HG03159 (cell line): ENCODE results near the gene KDM6B.

Source experiments
- ATAC-seq: cut with Tn5 transposase; IDR thresholded peaks from one replicate; pipeline ENCODE4 v1.9.1; 2021; ENCODE audit warnings: mild to moderate bottlenecking, moderate library complexity; ENCODE audit not compliant: unreplicated experiment

KDM6B gene

GRCh38 chr17:7839190-7839875 lies 5.3 kb downstream of the KDM6B start:
- ATAC-seq, result no peak

GRCh38 chr17:7839876-7840261 lies 5.9 kb downstream of the KDM6B start:
- no peak for ATAC-seq

GRCh38 chr17:7840441-7840840 lies 6.4 kb downstream of the KDM6B start:
- no peak for ATAC-seq

- ATAC-seq, result no peak
These were observed 6.9 kb downstream of the KDM6B start for GRCh38 chr17:7840875-7841274.

- no peak for ATAC-seq
These were observed 7.4 kb downstream of the KDM6B start for GRCh38 chr17:7841396-7841914.

- no peak for ATAC-seq
These were observed 7.9 kb downstream of the KDM6B start for GRCh38 chr17:7841915-7842379.

GRCh38 chr17:7842380-7843256 lies 8.6 kb downstream of the KDM6B start:
- no peak for ATAC-seq

- ATAC-seq, result no peak
These were observed 9.2 kb downstream of the KDM6B start for GRCh38 chr17:7843257-7843535.

GRCh38 chr17:7843536-7844291 lies 9.7 kb downstream of the KDM6B start:
- peak; percentile 25 for ATAC-seq

GRCh38 chr17:7844292-7845154 lies 10.5 kb downstream of the KDM6B start:
- peak; percentile 47 for ATAC-seq

GRCh38 chr17:7845359-7846062 lies 11.5 kb downstream of the KDM6B start:
- no peak for ATAC-seq

- ATAC-seq, result no peak
These were observed 12.2 kb downstream of the KDM6B start for GRCh38 chr17:7846063-7846735.

GRCh38 chr17:7846765-7847661 lies 13.0 kb downstream of the KDM6B start:
- ATAC-seq, result no peak

- no peak for ATAC-seq
These were observed 14.1 kb downstream of the KDM6B start for GRCh38 chr17:7848131-7848579.

- no peak for ATAC-seq
These were observed 14.7 kb downstream of the KDM6B start for GRCh38 chr17:7848739-7849129.

- no peak for ATAC-seq
These were observed 15.2 kb downstream of the KDM6B start for GRCh38 chr17:7849130-7849750.

GRCh38 chr17:7849751-7850504 lies 15.9 kb downstream of the KDM6B start:
- ATAC-seq, result no peak
